ENCODE results near the gene ETFA.

ETFA gene

GRCh38 chr15:76176487-76177085, 134.7 kb downstream of the ETFA start:
- DNase-seq (ENCODE audit: low read depth, low spot score) = no peak

DNA sequence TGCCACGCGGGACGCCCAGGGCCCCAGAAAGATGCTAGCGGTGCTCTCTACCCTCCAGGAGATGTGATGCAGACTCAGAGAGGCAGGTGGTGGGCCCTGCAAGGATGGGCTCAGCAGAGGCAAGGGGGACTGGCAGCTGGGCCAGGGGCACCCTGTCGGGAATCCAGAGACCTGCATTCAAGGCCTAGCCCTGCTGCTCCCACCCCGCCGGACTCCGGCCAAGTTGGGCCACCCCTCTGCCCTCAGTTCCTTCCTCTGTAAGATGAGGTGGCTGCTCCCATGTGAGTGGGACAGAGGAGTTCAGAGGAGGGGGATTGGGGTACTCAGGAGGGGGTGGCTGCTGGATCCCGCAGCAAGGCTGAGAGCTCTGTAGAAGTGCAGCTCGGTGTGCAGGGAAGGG, 135.2 kb downstream of the ETFA start:
- no peak for DNase-seq (ENCODE audit: low read depth, low spot score)

- DNase-seq (ENCODE audit: low read depth, low spot score) = no peak
These were observed 135.8 kb downstream of the ETFA start for GRCh38 chr15:76175442-76175841.

DNA sequence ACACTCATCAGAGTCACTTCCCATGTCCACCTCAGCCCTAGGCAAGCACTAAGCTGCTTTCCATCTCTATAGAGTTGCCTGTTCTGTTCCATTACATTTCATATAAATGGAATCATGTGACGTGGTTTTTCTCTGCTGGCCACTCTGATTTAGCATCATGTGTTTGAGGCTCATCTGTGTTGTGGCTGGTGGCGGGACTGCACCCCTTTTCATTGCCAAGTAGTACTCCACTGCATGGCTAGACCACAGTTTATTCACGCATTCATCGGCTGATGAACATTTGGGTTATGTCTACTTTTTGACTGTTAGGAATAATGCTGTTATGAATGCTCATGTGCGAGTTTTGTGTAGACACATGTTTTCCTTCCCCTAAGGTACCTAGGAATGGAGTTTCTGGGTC, 136.6 kb downstream of the ETFA start:
- DNase-seq (ENCODE audit: low read depth, low spot score) = no peak

GRCh38 chr15:76173317-76173834, 137.9 kb downstream of the ETFA start:
- DNase-seq (ENCODE audit: low read depth, low spot score) = no peak

DNA sequence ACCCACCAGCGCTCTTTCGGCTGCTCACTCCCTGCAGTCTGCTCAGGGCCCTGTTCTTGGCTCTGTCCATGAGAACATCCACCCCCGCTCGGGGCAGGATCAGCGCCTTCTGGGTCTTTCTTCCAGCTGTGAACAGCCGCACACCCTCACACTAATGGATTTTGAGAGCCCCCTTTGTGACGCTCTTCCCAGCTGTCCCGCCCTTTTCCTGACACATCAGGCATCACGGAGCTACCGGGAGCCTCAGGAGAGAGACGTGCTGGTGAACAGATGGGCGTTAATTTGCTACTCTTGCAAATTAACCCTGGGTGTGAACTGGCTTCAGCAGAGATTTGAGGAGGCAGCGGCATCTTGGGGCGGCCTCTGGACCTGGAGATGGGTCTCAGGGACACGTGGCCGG, 138.5 kb downstream of the ETFA start:
- DNase-seq (ENCODE audit: low read depth, low spot score) = no peak

GRCh38 chr15:76169911-76170800, 141.1 kb downstream of the ETFA start:
- DNase-seq (ENCODE audit: low read depth, low spot score) = no peak

DNA sequence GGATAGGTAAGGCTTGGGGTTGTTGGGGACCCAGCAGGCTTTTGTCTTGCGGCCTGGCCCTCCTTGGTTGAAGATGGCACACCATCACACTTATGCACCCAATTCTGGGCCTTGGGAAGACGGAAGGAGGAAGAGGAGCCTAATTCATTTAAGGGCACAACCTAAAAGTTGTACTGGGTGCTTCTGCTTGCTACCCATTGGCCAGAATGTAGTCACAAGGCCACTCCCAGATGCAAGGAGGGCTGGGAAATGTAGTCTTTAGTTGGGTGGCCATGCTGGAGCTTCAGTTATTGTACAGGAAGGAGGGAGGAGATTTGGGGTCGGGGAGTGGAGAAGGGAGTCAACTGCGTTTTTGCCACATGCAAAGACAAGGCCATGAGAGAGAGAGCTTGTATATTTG, 142.3 kb downstream of the ETFA start:
- no peak for DNase-seq (ENCODE audit: low read depth, low spot score)

GRCh38 chr15:76168237-76168984, 142.9 kb downstream of the ETFA start:
- no peak for DNase-seq (ENCODE audit: low read depth, low spot score)

DNA sequence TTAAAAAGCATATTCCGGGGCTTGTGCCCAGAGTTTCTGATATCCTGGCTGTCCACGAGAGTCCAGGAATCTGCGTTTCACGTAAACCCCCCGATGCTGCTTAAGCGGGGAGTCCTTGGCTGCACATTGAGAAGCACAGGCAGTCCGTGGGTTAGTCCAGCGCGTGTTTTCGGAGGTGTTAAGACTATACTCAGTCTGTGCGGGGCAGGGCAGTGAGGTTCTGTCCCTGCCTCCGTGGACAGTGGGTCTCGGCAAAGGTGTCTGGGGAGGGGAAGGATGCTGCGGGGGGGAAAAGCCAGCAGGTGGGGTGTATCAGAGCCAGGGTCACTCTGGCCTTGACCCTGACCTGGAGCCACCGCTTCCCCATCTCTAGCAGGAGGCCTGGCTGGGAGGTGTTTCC, 145.3 kb downstream of the ETFA start:
- no peak for DNase-seq (ENCODE audit: low read depth, low spot score)
